Smooth muscle cell (in vitro differentiated cells): Measurements from ENCODE around the gene CMKLR1. TPM values are rescaled to one million over a fixed set of nuclear protein-coding genes. Genes with fewer than 3 reads are reported as not detected.
A peak's percentile ranks its signal among the peaks of the same experiment; 100 is the strongest.

Experiments used
- DNase-seq: peaks from one replicate; lab custom pipeline; 2025; ENCODE audit not compliant: unreplicated experiment; lab: John Stamatoyannopoulos, UW
- H2AFZ ChIP-seq: fragments of 200-600 bp; sonication (generic); 2 replicates; pipeline ENCODE4 v1.6.0; 2016; ENCODE audit warnings: antibody characterized with exemption, low read depth, mild to moderate bottlenecking
- H3F3A ChIP-seq: fragments of 200-600 bp; sonication (generic); 2 replicates; pipeline ENCODE4 v1.6.0; 2017; ENCODE audit warnings: antibody characterized with exemption, low read depth
- H3K27ac ChIP-seq: fragments of 200-600 bp; sonication (generic); 2 replicates; pipeline ENCODE4 v1.5.1; 2016; ENCODE audit warnings: low read depth, mild to moderate bottlenecking
- H3K27me3 ChIP-seq: fragments of 200-600 bp; sonication (generic); 2 replicates; pipeline ENCODE4 v1.6.1; 2016; ENCODE audit warnings: low read depth, mild to moderate bottlenecking
- H3K36me3 ChIP-seq: fragments of 200-600 bp; sonication (generic); 2 replicates; pipeline ENCODE4 v1.5.1; 2016; ENCODE audit warnings: low read depth
- H3K4me1 ChIP-seq: fragments of 200-600 bp; sonication (generic); 2 replicates; pipeline ENCODE4 v1.5.1; 2016; ENCODE audit warnings: low read depth
- H3K4me2 ChIP-seq: fragments of 200-600 bp; sonication (generic); 2 replicates; pipeline ENCODE4 v1.6.0; 2016; ENCODE audit warnings: mild to moderate bottlenecking
- H3K4me3 ChIP-seq: fragments of 200-600 bp; sonication (generic); 2 replicates; pipeline ENCODE4 v1.5.1; 2016; ENCODE audit warnings: mild to moderate bottlenecking
- H3K79me2 ChIP-seq: fragments of 200-600 bp; sonication (generic); 2 replicates; pipeline ENCODE4 v1.6.0; 2016; ENCODE audit warnings: low read depth, mild to moderate bottlenecking
- H3K9ac ChIP-seq: fragments of 200-600 bp; sonication (generic); 2 replicates; pipeline ENCODE4 v1.6.0; 2016; ENCODE audit warnings: low read depth
- H3K9me3 ChIP-seq: fragments of 200-600 bp; sonication (generic); replicated peaks from 2 replicates; pipeline ENCODE4 v1.5.1; 2016; ENCODE audit warnings: low read depth
- H4K20me1 ChIP-seq: fragments of 200-600 bp; sonication (generic); 2 replicates; pipeline ENCODE4 v1.6.0; 2016; ENCODE audit warnings: low read depth
- WGBS: methylation state at CpG from one replicate; pipeline ENCODE4 v1.1.7; 2016; ENCODE audit warnings: low lambda C conversion rate; 5-methylcytosine and 5-hydroxymethylcytosine counted together
- polyA plus RNA-seq: library from polyadenylated mRNA; unstranded; fragments of >200 nt; fragmentation: Nextera tagmentation; extraction: Ambion mirVana; gene quantifications from 2 replicates; pipeline ENCODE4 v1.2.1, GENCODE V29; 2016
- total RNA-seq: library from RNA; depleted of rRNA; stranded (reverse); fragments of >200 nt; gene quantifications from 2 replicates; pipeline ENCODE4 v1.2.3, GENCODE V29; 2014
- TF ChIP-seq, protein P1 (sequence below): fragments of 200-600 bp; sonication (generic); IDR thresholded peaks from 2 replicates; pipeline ENCODE4 v1.5.1; 2017; ENCODE audit warnings: borderline replicate concordance, mild to moderate bottlenecking, antibody characterized with exemption; ENCODE audit not compliant: insufficient read depth, poor library complexity, severe bottlenecking

The CMKLR1 gene
- total and polyA plus RNA-seq, 2 experiments from 2014 or later, result 179 to 294 TPM

DNA sequence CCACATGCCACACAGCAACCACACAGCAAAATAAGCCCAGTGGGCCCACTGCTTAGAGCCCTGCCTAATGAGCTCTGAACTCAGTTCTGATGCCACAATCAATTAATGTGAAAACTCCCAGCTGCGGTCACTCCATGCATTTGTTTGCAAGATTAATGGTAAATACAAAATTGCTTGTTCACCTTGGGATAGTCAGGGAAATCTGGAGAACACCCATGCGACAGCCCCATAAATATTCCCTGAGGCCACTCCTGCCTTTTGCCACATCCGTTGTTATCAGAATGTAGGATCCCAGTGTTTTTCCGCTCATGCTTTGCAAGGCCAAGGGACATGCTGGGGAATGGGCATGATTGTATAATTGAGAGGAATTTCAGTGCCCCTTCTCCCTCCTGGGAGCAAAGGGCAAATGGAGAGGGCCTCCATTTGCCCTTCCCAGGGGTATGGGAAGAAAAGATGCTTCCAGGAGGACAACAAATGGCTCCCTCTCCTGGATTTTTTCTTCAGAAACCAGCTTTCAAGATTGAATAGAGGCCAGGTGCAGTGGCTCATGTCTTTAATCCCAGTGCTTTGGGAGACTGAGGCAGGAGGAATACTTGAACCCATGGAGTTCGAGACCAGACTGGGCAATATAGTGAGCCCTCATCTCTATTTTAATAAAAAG lies 30.8 kb upstream of the CMKLR1 start:
- TF ChIP-seq, protein P1, sequence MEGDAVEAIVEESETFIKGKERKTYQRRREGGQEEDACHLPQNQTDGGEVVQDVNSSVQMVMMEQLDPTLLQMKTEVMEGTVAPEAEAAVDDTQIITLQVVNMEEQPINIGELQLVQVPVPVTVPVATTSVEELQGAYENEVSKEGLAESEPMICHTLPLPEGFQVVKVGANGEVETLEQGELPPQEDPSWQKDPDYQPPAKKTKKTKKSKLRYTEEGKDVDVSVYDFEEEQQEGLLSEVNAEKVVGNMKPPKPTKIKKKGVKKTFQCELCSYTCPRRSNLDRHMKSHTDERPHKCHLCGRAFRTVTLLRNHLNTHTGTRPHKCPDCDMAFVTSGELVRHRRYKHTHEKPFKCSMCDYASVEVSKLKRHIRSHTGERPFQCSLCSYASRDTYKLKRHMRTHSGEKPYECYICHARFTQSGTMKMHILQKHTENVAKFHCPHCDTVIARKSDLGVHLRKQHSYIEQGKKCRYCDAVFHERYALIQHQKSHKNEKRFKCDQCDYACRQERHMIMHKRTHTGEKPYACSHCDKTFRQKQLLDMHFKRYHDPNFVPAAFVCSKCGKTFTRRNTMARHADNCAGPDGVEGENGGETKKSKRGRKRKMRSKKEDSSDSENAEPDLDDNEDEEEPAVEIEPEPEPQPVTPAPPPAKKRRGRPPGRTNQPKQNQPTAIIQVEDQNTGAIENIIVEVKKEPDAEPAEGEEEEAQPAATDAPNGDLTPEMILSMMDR, result no peak
- H3K79me2 ChIP-seq, result no peaks in the 10 kb centered on the region
- no peak overlapping the region for H3K4me3 ChIP-seq
- H3K36me3 ChIP-seq, result no peaks in the 10 kb centered on the region
- peaks cover 10% of the 10 kb centered on the region for H3K4me1 ChIP-seq
- no peaks in the 10 kb centered on the region for H4K20me1 ChIP-seq
- no peak for DNase-seq
- peaks cover 20% of the 10 kb centered on the region for H3F3A ChIP-seq
- H2AFZ ChIP-seq, result no peak overlapping the region
- no peak overlapping the region for H3K9ac ChIP-seq
- 57% methylated on average over 5 of the region's 5 CpGs for WGBS
- no peaks in the 10 kb centered on the region for H3K27me3 ChIP-seq
- peaks cover 7% of the 10 kb centered on the region for H3K9me3 ChIP-seq
- H3K4me2 ChIP-seq, result peak overlapping the region; percentile 51
- peak overlapping the region; percentile 71 for H3K27ac ChIP-seq

DNA sequence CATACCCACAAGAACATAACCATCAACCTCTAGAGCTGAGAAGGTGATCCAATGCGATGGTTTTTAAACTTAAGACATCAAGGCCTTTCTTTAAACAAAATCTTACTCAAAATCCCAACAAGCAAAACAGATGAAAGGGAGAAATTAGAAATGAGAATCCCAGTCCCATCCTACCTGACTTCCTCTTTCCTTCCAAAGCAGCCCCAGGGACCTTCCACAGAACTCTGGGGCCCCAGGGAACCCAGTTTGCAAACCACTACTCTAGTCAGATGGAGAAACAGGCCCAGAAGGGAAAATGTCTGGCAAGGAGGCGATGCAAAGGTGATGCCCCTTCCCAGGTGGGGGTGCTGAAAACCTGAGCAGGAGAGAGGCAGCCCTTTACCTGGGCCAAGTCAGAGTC lies 29.0 kb upstream of the CMKLR1 start:
- H3K4me2 ChIP-seq, result peak overlapping the region; percentile 74
- no peaks in the 10 kb centered on the region for H3K27me3 ChIP-seq
- no peaks in the 10 kb centered on the region for H3K9me3 ChIP-seq
- WGBS, result 95% methylated on average over 2 of the region's 2 CpGs
- H3F3A ChIP-seq, result peaks cover 20% of the 10 kb centered on the region
- no peaks in the 10 kb centered on the region for H3K36me3 ChIP-seq
- no peak overlapping the region for H3K4me3 ChIP-seq
- DNase-seq, result no peak
- no peaks in the 10 kb centered on the region for H4K20me1 ChIP-seq
- peak overlapping the region; percentile 81 for H3K27ac ChIP-seq
- H3K79me2 ChIP-seq, result no peaks in the 10 kb centered on the region
- TF ChIP-seq, protein P1, result no peak
- H2AFZ ChIP-seq, result no peak overlapping the region
- peaks cover 10% of the 10 kb centered on the region for H3K4me1 ChIP-seq
- no peak overlapping the region for H3K9ac ChIP-seq

DNA sequence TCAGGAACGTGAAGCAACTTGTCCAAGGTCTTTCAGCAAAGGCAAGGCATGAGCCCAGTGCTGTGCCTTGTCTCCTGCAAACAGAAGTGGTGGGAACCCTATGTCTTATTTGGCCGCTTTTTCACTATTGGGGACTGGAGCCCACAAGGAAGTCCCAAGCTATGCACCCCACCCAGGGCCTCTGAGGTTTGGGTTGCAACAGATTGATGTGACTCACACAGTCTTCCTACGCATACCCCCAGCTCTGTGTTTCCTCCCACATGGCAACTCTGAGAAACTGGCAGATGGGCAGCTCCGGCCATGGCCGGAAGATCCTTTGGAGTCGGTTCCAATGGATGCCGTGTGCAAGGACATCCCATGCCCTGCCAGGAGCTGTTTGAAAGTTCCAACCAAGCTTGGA lies 28.3 kb upstream of the CMKLR1 start:
- Histone ChIP-seq H3K79me2 (no peaks in the 10 kb centered on the region), H3K27me3 (no peaks in the 10 kb centered on the region), H3K36me3 (no peaks in the 10 kb centered on the region), H3K9ac (no peak overlapping the region), H3K4me2 (peak overlapping the region; percentile 74), H3K9me3 (no peaks in the 10 kb centered on the region), H4K20me1 (no peaks in the 10 kb centered on the region), H3K4me3 (no peak overlapping the region), H3K27ac (peak overlapping the region; percentile 81), H3F3A (peaks cover 16% of the 10 kb centered on the region), H3K4me1 (peaks cover 10% of the 10 kb centered on the region), H2AFZ (no peak overlapping the region)
- WGBS, result 21% methylated on average over 7 of the region's 7 CpGs
- TF ChIP-seq, protein P1, result no peak
- peak; percentile 7 for DNase-seq

DNA sequence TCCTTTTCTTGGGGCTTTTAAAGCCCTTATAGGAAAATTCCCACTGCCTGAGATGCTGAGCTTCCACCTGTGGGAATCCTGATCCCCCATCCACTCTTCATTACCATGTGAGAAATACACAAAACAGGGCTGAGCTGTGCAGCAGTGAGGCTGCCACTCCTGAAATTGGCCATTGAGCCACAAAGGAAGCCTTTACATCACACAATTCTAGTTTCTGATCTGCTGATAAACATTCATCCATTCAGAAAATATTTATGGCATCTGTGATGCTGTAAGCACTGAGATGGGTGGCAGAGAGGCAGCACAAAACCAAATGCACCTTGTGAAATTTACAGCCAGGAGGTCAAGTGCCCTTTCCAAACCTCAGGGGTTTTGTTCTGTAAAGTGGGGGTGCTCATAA lies 26.2 kb upstream of the CMKLR1 start:
- H3K27ac ChIP-seq, result no peak overlapping the region
- no peaks in the 10 kb centered on the region for H3K27me3 ChIP-seq
- no peak overlapping the region for H2AFZ ChIP-seq
- no peaks in the 10 kb centered on the region for H3K79me2 ChIP-seq
- H3F3A ChIP-seq, result peaks cover 4% of the 10 kb centered on the region
- TF ChIP-seq, protein P1, result no peak
- no peaks in the 10 kb centered on the region for H3K9me3 ChIP-seq
- H3K9ac ChIP-seq, result no peak overlapping the region
- H4K20me1 ChIP-seq, result no peaks in the 10 kb centered on the region
- H3K4me3 ChIP-seq, result no peak overlapping the region
- DNase-seq, result no peak
- H3K4me2 ChIP-seq, result no peak overlapping the region
- no peaks in the 10 kb centered on the region for H3K36me3 ChIP-seq
- H3K4me1 ChIP-seq, result peaks cover 15% of the 10 kb centered on the region
